ENCODE measurements around the gene RAB11B. TPM values are rescaled to one million over a fixed set of nuclear protein-coding genes. Genes with fewer than 3 reads are reported as not detected.
"Not testable (repeated sequence)": the region's sequence is repeated elsewhere in the genome, so short reads cannot be mapped to it uniquely, and the experiment has no call there.

The RAB11B gene
- total and polyA plus RNA-seq, 10 of the 15 experiments (the other 5 are each of a cell fraction or from before 2014, with no cell fraction given): 0.92 to 82.5 (median 17.9) TPM

GRCh38 chr19:8379156-8379891, 10.8 kb upstream of the RAB11B start:
- TF ChIP-seq NFYB (IDR thresholded peaks at IDR 0.05; ENCODE audit: insufficient read depth, low read depth, low read length): peak; percentile 81
- H3K36me3 ChIP-seq (ENCODE audit: control insufficient read depth in 2 of 2, insufficient read depth in 2 of 2, low read length in 1 of 2); RAD21 ChIA-PET (ENCODE audit: unreplicated experiment); CTCF ChIA-PET; H3K4me1 ChIP-seq (ENCODE audit: control insufficient read depth, insufficient read depth, low read length); H3K79me2 ChIP-seq (ENCODE audit: control insufficient read depth, insufficient read depth, low read length); DNase-seq (ENCODE audit: low read depth, low spot score); H3K4me2 ChIP-seq (ENCODE audit: control insufficient read depth, insufficient read depth); H3K27ac ChIP-seq (ENCODE audit: control insufficient read depth, insufficient read depth); BruUV-seq (replicated peaks); intact Hi-C loops (cut with micrococcal nuclease; ENCODE audit: unreplicated experiment); H3K9ac ChIP-seq (ENCODE audit: control insufficient read depth, insufficient read depth, low read length); FAIRE-seq; H3K9me3 ChIP-seq (replicated peaks; ENCODE audit: control insufficient read depth, insufficient read depth, low read length); POLR2A ChIA-PET; in situ Hi-C loops (cut with MboI); H3K4me3 ChIP-seq; ATAC-seq; H3K27me3 ChIP-seq (replicated peaks in 1 of 2; ENCODE audit: control insufficient read depth in 2 of 2, insufficient read depth in 2 of 2, low read length in 1 of 2); H4K20me1 ChIP-seq (ENCODE audit: control insufficient read depth, insufficient read depth); H2AFZ ChIP-seq (ENCODE audit: control insufficient read depth, low read depth, low read length); SMC1A ChIA-PET (ENCODE audit: uncharacterized antibody, unreplicated experiment): not testable (repeated sequence)
- 81% methylated on average over 13 of the region's 13 CpGs for WGBS (ENCODE audit: insufficient coverage, insufficient replicate concordance, low lambda C conversion rate, missing lambda C conversion rate)

GRCh38 chr19:8384569-8384968, 5.6 kb upstream of the RAB11B start:
- H3K9ac ChIP-seq (ENCODE audit: control insufficient read depth, insufficient read depth, low read length); SMC1A ChIA-PET (ENCODE audit: uncharacterized antibody, unreplicated experiment); POLR2A ChIA-PET; H3K79me2 ChIP-seq (ENCODE audit: control insufficient read depth, insufficient read depth, low read length); DNase-seq (ENCODE audit: low read depth, low spot score); RAD21 ChIA-PET (ENCODE audit: unreplicated experiment); CTCF ChIA-PET; in situ Hi-C loops (cut with MboI); H3K27ac ChIP-seq (ENCODE audit: control insufficient read depth, insufficient read depth); intact Hi-C loops (cut with micrococcal nuclease; ENCODE audit: unreplicated experiment); H2AFZ ChIP-seq (ENCODE audit: control insufficient read depth, low read depth, low read length); H3K36me3 ChIP-seq (ENCODE audit: control insufficient read depth in 2 of 2, insufficient read depth in 2 of 2, low read length in 1 of 2); H3K4me2 ChIP-seq (ENCODE audit: control insufficient read depth, insufficient read depth); H3K4me3 ChIP-seq; H3K4me1 ChIP-seq (ENCODE audit: control insufficient read depth, insufficient read depth, low read length); H3K9me3 ChIP-seq (replicated peaks; ENCODE audit: control insufficient read depth, insufficient read depth, low read length); H4K20me1 ChIP-seq (ENCODE audit: control insufficient read depth, insufficient read depth); FAIRE-seq; ATAC-seq; H3K27me3 ChIP-seq (replicated peaks in 1 of 2; ENCODE audit: control insufficient read depth in 2 of 2, insufficient read depth in 2 of 2, low read length in 1 of 2); BruUV-seq (replicated peaks): not testable (repeated sequence)
- 71% methylated on average over 4 of the region's 4 CpGs for WGBS (ENCODE audit: insufficient coverage, insufficient replicate concordance, low lambda C conversion rate, missing lambda C conversion rate)

DNA sequence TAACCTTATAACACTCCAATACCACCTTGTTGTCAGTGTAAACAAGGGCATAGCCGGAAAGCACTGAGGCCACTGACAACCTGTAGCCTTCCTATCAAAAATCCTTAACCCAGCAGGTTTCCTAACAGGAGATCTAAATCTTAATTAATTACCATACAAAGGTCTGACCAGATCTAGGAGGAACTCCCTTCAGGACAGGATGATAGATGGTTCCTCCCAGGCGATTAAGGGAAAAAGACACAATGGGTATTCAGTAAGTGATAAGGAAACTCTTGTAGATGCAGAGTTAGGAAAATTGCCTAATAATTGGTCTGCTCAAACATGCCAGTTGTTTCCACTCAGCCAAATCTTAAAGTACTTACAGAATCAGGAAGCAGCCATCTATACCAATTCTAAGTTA, 5.1 kb upstream of the RAB11B start:
- RAD21 ChIA-PET (ENCODE audit: unreplicated experiment): not testable (repeated sequence)

DNA sequence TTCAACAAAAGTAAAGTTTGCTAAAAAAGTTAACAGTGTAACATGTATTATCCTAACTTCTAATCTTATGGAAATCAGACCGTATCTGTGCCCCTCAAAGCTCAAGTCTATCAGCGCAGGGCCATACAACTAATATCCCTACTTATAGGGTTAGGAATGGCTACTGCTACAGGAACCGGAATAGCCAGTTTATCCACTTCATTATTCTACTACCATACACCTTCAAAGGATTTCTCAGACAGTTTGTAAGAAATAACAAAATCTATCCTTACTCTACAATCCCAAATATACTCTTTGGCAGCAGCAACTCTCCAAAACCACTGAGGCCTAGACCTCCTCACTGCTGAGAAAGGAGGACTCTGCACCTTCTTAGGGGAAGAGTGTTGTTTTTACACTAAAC, 4.6 kb upstream of the RAB11B start:
- CTCF ChIA-PET: interaction anchor here (1.3 kb wide), 1 partner anchor 33 kb away, joined by 3 read pairs; no protein-coding TSS in a partner anchor
- BruUV-seq (replicated peaks); H4K20me1 ChIP-seq (ENCODE audit: control insufficient read depth, insufficient read depth); H3K9ac ChIP-seq (ENCODE audit: control insufficient read depth, insufficient read depth, low read length); H3K4me3 ChIP-seq; FAIRE-seq; DNase-seq (ENCODE audit: low read depth, low spot score); H3K27me3 ChIP-seq (replicated peaks in 1 of 2; ENCODE audit: control insufficient read depth in 2 of 2, insufficient read depth in 2 of 2, low read length in 1 of 2); H3K9me3 ChIP-seq (replicated peaks; ENCODE audit: control insufficient read depth, insufficient read depth, low read length); ATAC-seq; intact Hi-C loops (cut with micrococcal nuclease; ENCODE audit: unreplicated experiment); RAD21 ChIA-PET (ENCODE audit: unreplicated experiment); in situ Hi-C loops (cut with MboI); H3K36me3 ChIP-seq (ENCODE audit: control insufficient read depth in 2 of 2, insufficient read depth in 2 of 2, low read length in 1 of 2); POLR2A ChIA-PET; H3K4me2 ChIP-seq (ENCODE audit: control insufficient read depth, insufficient read depth); H2AFZ ChIP-seq (ENCODE audit: control insufficient read depth, low read depth, low read length); H3K27ac ChIP-seq (ENCODE audit: control insufficient read depth, insufficient read depth); H3K79me2 ChIP-seq (ENCODE audit: control insufficient read depth, insufficient read depth, low read length); H3K4me1 ChIP-seq (ENCODE audit: control insufficient read depth, insufficient read depth, low read length): not testable (repeated sequence)
- WGBS (ENCODE audit: insufficient coverage, insufficient replicate concordance, low lambda C conversion rate, missing lambda C conversion rate): 81% methylated on average over 3 of the region's 3 CpGs
- SMC1A ChIA-PET (ENCODE audit: uncharacterized antibody, unreplicated experiment): interaction anchor here (1.0 kb wide), 1 partner anchor 30 kb away, joined by 3 read pairs; no protein-coding TSS in a partner anchor

More for the DNA sequence above, 5.1 kb upstream of the RAB11B start:
- H4K20me1 ChIP-seq (ENCODE audit: control insufficient read depth, insufficient read depth); H3K9ac ChIP-seq (ENCODE audit: control insufficient read depth, insufficient read depth, low read length); H3K4me2 ChIP-seq (ENCODE audit: control insufficient read depth, insufficient read depth); SMC1A ChIA-PET (ENCODE audit: uncharacterized antibody, unreplicated experiment); intact Hi-C loops (cut with micrococcal nuclease; ENCODE audit: unreplicated experiment); BruUV-seq (replicated peaks); POLR2A ChIA-PET; CTCF ChIA-PET; H3K79me2 ChIP-seq (ENCODE audit: control insufficient read depth, insufficient read depth, low read length); H3K36me3 ChIP-seq (ENCODE audit: control insufficient read depth in 2 of 2, insufficient read depth in 2 of 2, low read length in 1 of 2); ATAC-seq; H2AFZ ChIP-seq (ENCODE audit: control insufficient read depth, low read depth, low read length); DNase-seq (ENCODE audit: low read depth, low spot score); H3K4me1 ChIP-seq (ENCODE audit: control insufficient read depth, insufficient read depth, low read length); H3K4me3 ChIP-seq; in situ Hi-C loops (cut with MboI); H3K27me3 ChIP-seq (replicated peaks in 1 of 2; ENCODE audit: control insufficient read depth in 2 of 2, insufficient read depth in 2 of 2, low read length in 1 of 2); FAIRE-seq; H3K27ac ChIP-seq (ENCODE audit: control insufficient read depth, insufficient read depth); H3K9me3 ChIP-seq (replicated peaks; ENCODE audit: control insufficient read depth, insufficient read depth, low read length): not testable (repeated sequence)
- WGBS (ENCODE audit: insufficient coverage, insufficient replicate concordance, low lambda C conversion rate, missing lambda C conversion rate): 93% methylated on average over 2 of the region's 2 CpGs
